ENCODE measurements around the gene ULK4. TPM values are rescaled to one million over a fixed set of nuclear protein-coding genes. Genes with fewer than 3 reads are reported as not detected.
"Not testable (repeated sequence)": the region's sequence is repeated elsewhere in the genome, so short reads cannot be mapped to it uniquely, and the experiment has no call there.

The ULK4 gene
- total and polyA plus RNA-seq, 12 donors, result 1.6 to 24.5 (median 6.9) TPM

- H3K27me3 ChIP-seq, result no peaks in the 10 kb centered on the region
- H3K4me1 ChIP-seq (replicated peaks in 1 of 2), result no peaks in the 10 kb centered on the region
- TF ChIP-seq POLR2A (IDR thresholded peaks at IDR 0.05), result no peak
- TF ChIP-seq, protein P1, sequence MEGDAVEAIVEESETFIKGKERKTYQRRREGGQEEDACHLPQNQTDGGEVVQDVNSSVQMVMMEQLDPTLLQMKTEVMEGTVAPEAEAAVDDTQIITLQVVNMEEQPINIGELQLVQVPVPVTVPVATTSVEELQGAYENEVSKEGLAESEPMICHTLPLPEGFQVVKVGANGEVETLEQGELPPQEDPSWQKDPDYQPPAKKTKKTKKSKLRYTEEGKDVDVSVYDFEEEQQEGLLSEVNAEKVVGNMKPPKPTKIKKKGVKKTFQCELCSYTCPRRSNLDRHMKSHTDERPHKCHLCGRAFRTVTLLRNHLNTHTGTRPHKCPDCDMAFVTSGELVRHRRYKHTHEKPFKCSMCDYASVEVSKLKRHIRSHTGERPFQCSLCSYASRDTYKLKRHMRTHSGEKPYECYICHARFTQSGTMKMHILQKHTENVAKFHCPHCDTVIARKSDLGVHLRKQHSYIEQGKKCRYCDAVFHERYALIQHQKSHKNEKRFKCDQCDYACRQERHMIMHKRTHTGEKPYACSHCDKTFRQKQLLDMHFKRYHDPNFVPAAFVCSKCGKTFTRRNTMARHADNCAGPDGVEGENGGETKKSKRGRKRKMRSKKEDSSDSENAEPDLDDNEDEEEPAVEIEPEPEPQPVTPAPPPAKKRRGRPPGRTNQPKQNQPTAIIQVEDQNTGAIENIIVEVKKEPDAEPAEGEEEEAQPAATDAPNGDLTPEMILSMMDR (IDR thresholded peaks at IDR 0.05), result no peak
- intact Hi-C loops (cut with DNase I), result no loop called here
- no peaks in the 10 kb centered on the region for H3K9me3 ChIP-seq (replicated peaks in 1 of 3)
- no peak overlapping the region for H3K27ac ChIP-seq
- 92 to 97% (median 94%) methylated on average over 8 of the region's 8 CpGs for WGBS, 4 donors
- no peaks in the 10 kb centered on the region for H3K36me3 ChIP-seq (replicated peaks in 1 of 2)
- no peak overlapping the region for H3K4me3 ChIP-seq
- DNase-seq, result no peak
Observed at GRCh38 chr3:41288785-41289184, 673.1 kb downstream of the ULK4 start.

DNA sequence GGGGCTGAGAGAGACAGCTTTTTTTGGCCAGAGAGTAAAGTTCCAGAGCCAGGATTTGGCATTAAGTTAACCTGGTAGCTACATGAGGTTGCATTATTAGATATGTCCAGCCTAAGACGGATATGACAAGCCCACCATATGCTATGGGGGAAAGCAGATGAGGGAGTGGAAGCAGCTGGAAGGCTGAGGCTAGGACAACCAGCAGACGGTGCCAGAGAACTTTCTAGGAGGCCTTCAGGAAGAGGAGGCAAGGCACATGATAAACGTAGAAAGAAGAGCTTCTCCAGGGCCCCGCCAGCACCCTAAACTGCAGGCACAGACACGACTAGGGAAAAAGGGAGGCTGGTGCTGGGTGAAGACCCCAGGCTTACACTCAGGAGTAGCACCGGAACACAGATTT is 675.6 kb downstream of the ULK4 start:
- Histone ChIP-seq H3K9me3 (replicated peaks in 1 of 3) (no peaks in the 10 kb centered on the region), H3K27me3 (no peaks in the 10 kb centered on the region), H3K27ac (no peak overlapping the region), H3K36me3 (replicated peaks in 1 of 2) (no peaks in the 10 kb centered on the region), H3K4me3 (no peak overlapping the region), H3K4me1 (replicated peaks in 1 of 2) (no peaks in the 10 kb centered on the region)
- WGBS, 4 donors, result 87 to 94% (median 89%) methylated on average over 6 of the region's 6 CpGs
- intact Hi-C loops (cut with DNase I), result no loop called here
- DNase-seq, result no peak
- TF ChIP-seq, protein P1 (IDR thresholded peaks at IDR 0.05), result no peak
- TF ChIP-seq POLR2A (IDR thresholded peaks at IDR 0.05), result no peak

- WGBS, 4 donors, result 85 to 92% (median 89%) methylated on average over 3 of the region's 3 CpGs
- H3K27ac ChIP-seq; H3K4me1 ChIP-seq (replicated peaks in 1 of 2); DNase-seq; H3K36me3 ChIP-seq (replicated peaks in 1 of 2); H3K9me3 ChIP-seq (replicated peaks in 1 of 3); intact Hi-C loops (cut with DNase I); H3K27me3 ChIP-seq; H3K4me3 ChIP-seq: not testable (repeated sequence)
Observed at GRCh38 chr3:41284934-41285333, 677.0 kb downstream of the ULK4 start.

DNA sequence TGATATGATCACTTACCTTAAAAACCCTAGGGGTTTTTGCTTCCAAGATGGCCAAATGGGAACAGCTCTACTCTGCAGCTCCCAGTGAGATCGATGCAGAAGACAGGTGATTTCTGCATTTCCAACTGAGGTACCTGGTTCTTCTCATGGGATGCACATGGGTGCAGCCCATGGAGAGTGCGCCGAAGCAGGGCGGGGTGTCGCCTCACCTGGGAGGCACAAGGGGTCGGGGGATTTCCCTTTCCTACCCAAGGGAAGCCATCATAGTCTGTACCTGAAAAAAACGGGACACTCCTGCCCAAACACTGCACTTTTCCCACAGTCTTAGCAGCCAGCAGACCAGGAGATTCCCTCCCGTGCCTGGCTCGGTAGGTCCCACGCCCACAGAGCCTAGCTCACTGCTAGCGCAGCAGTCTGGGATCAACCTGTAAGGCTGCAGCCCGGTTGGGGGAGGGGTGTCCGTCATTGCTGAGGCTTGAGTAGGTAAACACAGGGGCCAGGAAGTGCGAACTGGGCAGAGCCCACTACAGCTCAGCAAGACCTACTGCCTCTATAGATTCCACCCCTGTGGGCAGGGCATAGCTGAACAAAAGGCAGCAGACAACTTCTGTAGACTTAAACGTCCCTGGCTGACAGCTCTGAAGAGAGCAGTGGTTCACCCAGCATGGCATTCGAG is 684.0 kb downstream of the ULK4 start:
- 75 to 84% (median 77%) methylated on average over 5 to 16 of the region's 16 CpGs for WGBS, 4 donors
- Histone ChIP-seq H3K27me3 (no peaks in the 10 kb centered on the region), H3K9me3 (replicated peaks in 1 of 3) (no peaks in the 10 kb centered on the region), H3K27ac (no peak overlapping the region), H3K4me1 (replicated peaks in 1 of 2) (no peaks in the 10 kb centered on the region), H3K36me3 (replicated peaks in 1 of 2) (no peaks in the 10 kb centered on the region), H3K4me3 (no peak overlapping the region)
- DNase-seq, result no peak
- TF ChIP-seq POLR2A (IDR thresholded peaks at IDR 0.05), result no peak
- TF ChIP-seq, protein P1 (IDR thresholded peaks at IDR 0.05), result no peak
- intact Hi-C loops (cut with DNase I), result no loop called here

GRCh38 chr3:41276191-41276590 is 685.7 kb downstream of the ULK4 start:
- no peaks in the 10 kb centered on the region for H3K36me3 ChIP-seq (replicated peaks in 1 of 2)
- no peak overlapping the region for H3K27ac ChIP-seq
- no peaks in the 10 kb centered on the region for H3K27me3 ChIP-seq
- WGBS, 4 donors, result 75 to 88% (median 82%) methylated on average over 4 of the region's 4 CpGs
- intact Hi-C loops (cut with DNase I), result no loop called here
- no peaks in the 10 kb centered on the region for H3K4me1 ChIP-seq (replicated peaks in 1 of 2)
- TF ChIP-seq, protein P1 (IDR thresholded peaks at IDR 0.05), result no peak
- TF ChIP-seq POLR2A (IDR thresholded peaks at IDR 0.05), result no peak
- H3K4me3 ChIP-seq, result no peak overlapping the region
- no peaks in the 10 kb centered on the region for H3K9me3 ChIP-seq (replicated peaks in 1 of 3)
- DNase-seq, result no peak
